Neural cell (in vitro differentiated cells): ENCODE data around the gene STARD5.

Experiments used
- EP300 ChIP-seq: fragments of 450-650 bp; conservative IDR thresholded peaks from 2 replicates; pipeline ENCODE4 v1.6.1; 2014; ENCODE audit warnings: antibody characterized with exemption, mild to moderate bottlenecking, moderate library complexity; ENCODE audit not compliant: poor library complexity, severe bottlenecking
- EZH2 ChIP-seq: fragments of 200-600, 300-800 bp; shearing (Covaris generic), sonication (generic); IDR thresholded peaks from 2 replicates; pipeline ENCODE4 v1.6.1; 2014; ENCODE audit warnings: antibody characterized with exemption, low read length, borderline replicate concordance, mild to moderate bottlenecking; ENCODE audit not compliant: insufficient read depth, poor library complexity, severe bottlenecking
- POLR2AphosphoS5 ChIP-seq: IDR thresholded peaks from 2 replicates; pipeline ENCODE4 v1.6.1; 2012
- REST ChIP-seq: IDR thresholded peaks from 2 replicates; pipeline ENCODE4 v1.6.1; 2012; ENCODE audit warnings: borderline replicate concordance
- TF ChIP-seq, protein P1 (sequence below): fragments of 450-650 bp; IDR thresholded peaks from 2 replicates; pipeline ENCODE4 v1.5.1; 2014; ENCODE audit warnings: antibody characterized with exemption, mild to moderate bottlenecking, moderate library complexity; ENCODE audit not compliant: poor library complexity, severe bottlenecking

GRCh38 chr15:81279621-81280485 is 44.1 kb downstream of the STARD5 start:
- TF ChIP-seq POLR2AphosphoS5 = no peak
- TF ChIP-seq, protein P1, sequence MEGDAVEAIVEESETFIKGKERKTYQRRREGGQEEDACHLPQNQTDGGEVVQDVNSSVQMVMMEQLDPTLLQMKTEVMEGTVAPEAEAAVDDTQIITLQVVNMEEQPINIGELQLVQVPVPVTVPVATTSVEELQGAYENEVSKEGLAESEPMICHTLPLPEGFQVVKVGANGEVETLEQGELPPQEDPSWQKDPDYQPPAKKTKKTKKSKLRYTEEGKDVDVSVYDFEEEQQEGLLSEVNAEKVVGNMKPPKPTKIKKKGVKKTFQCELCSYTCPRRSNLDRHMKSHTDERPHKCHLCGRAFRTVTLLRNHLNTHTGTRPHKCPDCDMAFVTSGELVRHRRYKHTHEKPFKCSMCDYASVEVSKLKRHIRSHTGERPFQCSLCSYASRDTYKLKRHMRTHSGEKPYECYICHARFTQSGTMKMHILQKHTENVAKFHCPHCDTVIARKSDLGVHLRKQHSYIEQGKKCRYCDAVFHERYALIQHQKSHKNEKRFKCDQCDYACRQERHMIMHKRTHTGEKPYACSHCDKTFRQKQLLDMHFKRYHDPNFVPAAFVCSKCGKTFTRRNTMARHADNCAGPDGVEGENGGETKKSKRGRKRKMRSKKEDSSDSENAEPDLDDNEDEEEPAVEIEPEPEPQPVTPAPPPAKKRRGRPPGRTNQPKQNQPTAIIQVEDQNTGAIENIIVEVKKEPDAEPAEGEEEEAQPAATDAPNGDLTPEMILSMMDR = no peak
- no peak for TF ChIP-seq REST
- TF ChIP-seq EP300 = no peak
- TF ChIP-seq EZH2 = no peak
